Panc1 (cell line): ENCODE measurements around the gene FMN2. TPM values are rescaled to one million over a fixed set of nuclear protein-coding genes. Genes with fewer than 3 reads are reported as not detected.

Experiments used
- ATAC-seq: fragments of 200-7000 bp; cut with Tn5 transposase; 2 replicates; pipeline ENCODE4 v1.9.1; 2020; ENCODE audit warnings: mild to moderate bottlenecking, moderate library complexity
- BruUV-seq: library from RNA; stranded (reverse); fragments of 400-500 nt; replicated peaks from 2 replicates; lab custom pipeline; 2021; lab: Mats Ljungman, UMichigan
- CTCF ChIA-PET: fragments of 300-600 bp; sonication (Branson Sonifier 250); formaldehyde crosslinking; loops from one replicate; lab custom pipeline; 2022; ENCODE audit warnings: antibody characterized with exemption; lab: Charles Lee
- POLR2A ChIA-PET: fragments of 300-600 bp; sonication (Branson Sonifier 250); formaldehyde crosslinking; loops from one replicate; lab custom pipeline; 2022; ENCODE audit warnings: antibody characterized with exemption; lab: Charles Lee
- DNase-seq: peaks from one replicate; pipeline ENCODE4 v3.0.0-alpha.2; 2010; ENCODE audit warnings: low read depth, low spot score
- H3K27ac ChIP-seq: 2 replicates; pipeline ENCODE4 v1.5.1; 2011; ENCODE audit warnings: mild to moderate bottlenecking, low read length, inconsistent platforms
- H3K27me3 ChIP-seq: fragments of 200-500 bp; sonication (Bioruptor generic); 2 replicates; pipeline ENCODE4 v1.6.0; 2014; ENCODE audit warnings: low read length, inconsistent platforms; ENCODE audit not compliant: control insufficient read depth, insufficient read depth
- H3K36me3 ChIP-seq: fragments of 200-500 bp; sonication (Bioruptor generic); 2 replicates; pipeline ENCODE4 v1.5.1; 2014; ENCODE audit warnings: inconsistent platforms, mild to moderate bottlenecking, low read length, moderate library complexity; ENCODE audit not compliant: control insufficient read depth, insufficient read depth
- H3K4me1 ChIP-seq: 2 replicates; pipeline ENCODE4 v1.5.1; 2011; ENCODE audit warnings: inconsistent platforms, mild to moderate bottlenecking, low read length, moderate library complexity; ENCODE audit not compliant: control insufficient read depth, insufficient read depth
- H3K4me3 ChIP-seq, 2 experiments: 2 replicates each; pipeline ENCODE4 v1.5.1; 2011 to 2012; ENCODE audit warnings: low read depth in 2 of 2, low read length in 2 of 2, mild to moderate bottlenecking in 2 of 2, inconsistent platforms in 1 of 2, moderate library complexity in 1 of 2
- H3K9me3 ChIP-seq: fragments of 200-500 bp; sonication (Bioruptor generic); 2 replicates; pipeline ENCODE4 v1.5.1; 2014; ENCODE audit warnings: low read depth, mild to moderate bottlenecking, inconsistent platforms, low read length, moderate library complexity; ENCODE audit not compliant: control insufficient read depth, insufficient read depth
- POLR2AphosphoS5 ChIP-seq: IDR thresholded peaks from 2 replicates; pipeline ENCODE4 v1.6.1; 2012; ENCODE audit warnings: mild to moderate bottlenecking, low read depth, low read length, moderate library complexity
- SIN3A ChIP-seq: IDR thresholded peaks from 2 replicates; pipeline ENCODE4 v1.6.1; 2012; ENCODE audit warnings: low read depth, mild to moderate bottlenecking, low read length, moderate library complexity, borderline replicate concordance; ENCODE audit not compliant: insufficient read depth
- TCF7L2 ChIP-seq: IDR thresholded peaks from 2 replicates; pipeline ENCODE4 v1.6.1; 2011; ENCODE audit warnings: mild to moderate bottlenecking, low read depth, low read length, inconsistent platforms
- in situ Hi-C: cut with HindIII; loops from 2 replicates; pipeline ENCODE4 v1.10.0; 2016; ENCODE audit warnings: low sequenced_read_pairs, low pct_unique_long_range_greater_than_20kb
- intact Hi-C: fragments of 100-400 bp; cut with micrococcal nuclease; formaldehyde crosslinking; loops from one replicate; pipeline ENCODE4 v1.10.0; 2022; ENCODE audit not compliant: unreplicated experiment
- total RNA-seq: library from RNA; stranded (reverse); gene quantifications from one replicate; pipeline ENCODE4 v1.2.1, GENCODE V29; 2021; ENCODE audit not compliant: unreplicated experiment
- TF ChIP-seq, protein P1 (sequence below): fragments of 450-650 bp; IDR thresholded peaks from 2 replicates; pipeline ENCODE4 v1.5.1; 2017; ENCODE audit warnings: mild to moderate bottlenecking
- TF ChIP-seq, protein P2 (sequence below), 2 experiments: IDR thresholded peaks; 2 replicates each; pipeline ENCODE4 v1.6.1; 2011 to 2012; ENCODE audit warnings: low read depth in 2 of 2, control low read depth in 1 of 2, low read length in 1 of 2, mild to moderate bottlenecking in 1 of 2, moderate library complexity in 1 of 2; ENCODE audit not compliant: insufficient read depth in 1 of 2

Gene FMN2
- total RNA-seq, 1 experiment from 2014 or later: 1.9 TPM

DNA sequence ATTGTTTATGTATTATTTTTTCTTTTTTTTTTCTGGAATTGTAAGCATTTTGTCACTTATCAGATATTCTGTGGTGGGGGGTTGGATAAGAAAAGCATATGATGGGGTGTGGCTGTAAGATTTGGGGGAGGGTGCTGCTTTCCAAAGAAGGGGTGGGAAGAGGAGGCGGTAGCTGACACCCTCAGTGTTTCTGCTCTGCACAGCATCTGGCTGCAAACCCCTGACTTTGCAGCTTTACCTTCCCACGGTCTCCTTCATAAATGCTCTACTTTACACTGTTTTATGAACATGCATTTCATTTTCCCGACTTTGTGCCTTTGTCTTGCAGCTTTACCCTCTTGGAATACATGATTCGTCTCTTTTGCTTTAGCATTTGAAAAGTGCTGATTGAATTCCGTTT is 7.6 kb downstream of the FMN2 start:
- no peak overlapping the region for H3K27ac ChIP-seq
- TF ChIP-seq, protein P1, sequence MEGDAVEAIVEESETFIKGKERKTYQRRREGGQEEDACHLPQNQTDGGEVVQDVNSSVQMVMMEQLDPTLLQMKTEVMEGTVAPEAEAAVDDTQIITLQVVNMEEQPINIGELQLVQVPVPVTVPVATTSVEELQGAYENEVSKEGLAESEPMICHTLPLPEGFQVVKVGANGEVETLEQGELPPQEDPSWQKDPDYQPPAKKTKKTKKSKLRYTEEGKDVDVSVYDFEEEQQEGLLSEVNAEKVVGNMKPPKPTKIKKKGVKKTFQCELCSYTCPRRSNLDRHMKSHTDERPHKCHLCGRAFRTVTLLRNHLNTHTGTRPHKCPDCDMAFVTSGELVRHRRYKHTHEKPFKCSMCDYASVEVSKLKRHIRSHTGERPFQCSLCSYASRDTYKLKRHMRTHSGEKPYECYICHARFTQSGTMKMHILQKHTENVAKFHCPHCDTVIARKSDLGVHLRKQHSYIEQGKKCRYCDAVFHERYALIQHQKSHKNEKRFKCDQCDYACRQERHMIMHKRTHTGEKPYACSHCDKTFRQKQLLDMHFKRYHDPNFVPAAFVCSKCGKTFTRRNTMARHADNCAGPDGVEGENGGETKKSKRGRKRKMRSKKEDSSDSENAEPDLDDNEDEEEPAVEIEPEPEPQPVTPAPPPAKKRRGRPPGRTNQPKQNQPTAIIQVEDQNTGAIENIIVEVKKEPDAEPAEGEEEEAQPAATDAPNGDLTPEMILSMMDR: no peak
- TF ChIP-seq, protein P2, sequence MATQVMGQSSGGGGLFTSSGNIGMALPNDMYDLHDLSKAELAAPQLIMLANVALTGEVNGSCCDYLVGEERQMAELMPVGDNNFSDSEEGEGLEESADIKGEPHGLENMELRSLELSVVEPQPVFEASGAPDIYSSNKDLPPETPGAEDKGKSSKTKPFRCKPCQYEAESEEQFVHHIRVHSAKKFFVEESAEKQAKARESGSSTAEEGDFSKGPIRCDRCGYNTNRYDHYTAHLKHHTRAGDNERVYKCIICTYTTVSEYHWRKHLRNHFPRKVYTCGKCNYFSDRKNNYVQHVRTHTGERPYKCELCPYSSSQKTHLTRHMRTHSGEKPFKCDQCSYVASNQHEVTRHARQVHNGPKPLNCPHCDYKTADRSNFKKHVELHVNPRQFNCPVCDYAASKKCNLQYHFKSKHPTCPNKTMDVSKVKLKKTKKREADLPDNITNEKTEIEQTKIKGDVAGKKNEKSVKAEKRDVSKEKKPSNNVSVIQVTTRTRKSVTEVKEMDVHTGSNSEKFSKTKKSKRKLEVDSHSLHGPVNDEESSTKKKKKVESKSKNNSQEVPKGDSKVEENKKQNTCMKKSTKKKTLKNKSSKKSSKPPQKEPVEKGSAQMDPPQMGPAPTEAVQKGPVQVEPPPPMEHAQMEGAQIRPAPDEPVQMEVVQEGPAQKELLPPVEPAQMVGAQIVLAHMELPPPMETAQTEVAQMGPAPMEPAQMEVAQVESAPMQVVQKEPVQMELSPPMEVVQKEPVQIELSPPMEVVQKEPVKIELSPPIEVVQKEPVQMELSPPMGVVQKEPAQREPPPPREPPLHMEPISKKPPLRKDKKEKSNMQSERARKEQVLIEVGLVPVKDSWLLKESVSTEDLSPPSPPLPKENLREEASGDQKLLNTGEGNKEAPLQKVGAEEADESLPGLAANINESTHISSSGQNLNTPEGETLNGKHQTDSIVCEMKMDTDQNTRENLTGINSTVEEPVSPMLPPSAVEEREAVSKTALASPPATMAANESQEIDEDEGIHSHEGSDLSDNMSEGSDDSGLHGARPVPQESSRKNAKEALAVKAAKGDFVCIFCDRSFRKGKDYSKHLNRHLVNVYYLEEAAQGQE (IDR thresholded peaks at IDR 0.05; ENCODE audit: insufficient read depth in 1 of 2, low read depth in 2 of 2, low read length in 1 of 2): no peak
- TF ChIP-seq SIN3A (no peak), TCF7L2 (no peak), POLR2AphosphoS5 (no peak)
- no peak for DNase-seq
- ChIA-PET POLR2A (no interaction called here), CTCF (no interaction called here)
- no peaks in the 10 kb centered on the region for H3K4me1 ChIP-seq
- H3K36me3 ChIP-seq: no peaks in the 10 kb centered on the region
- intact Hi-C loops: no loop called here
- BruUV-seq: no TSS peak
- no peak overlapping the region for H3K4me3 ChIP-seq
- in situ Hi-C loops: no loop called here
- ATAC-seq: no peak
- H3K9me3 ChIP-seq: no peaks in the 10 kb centered on the region
- H3K27me3 ChIP-seq: no peaks in the 10 kb centered on the region

DNA sequence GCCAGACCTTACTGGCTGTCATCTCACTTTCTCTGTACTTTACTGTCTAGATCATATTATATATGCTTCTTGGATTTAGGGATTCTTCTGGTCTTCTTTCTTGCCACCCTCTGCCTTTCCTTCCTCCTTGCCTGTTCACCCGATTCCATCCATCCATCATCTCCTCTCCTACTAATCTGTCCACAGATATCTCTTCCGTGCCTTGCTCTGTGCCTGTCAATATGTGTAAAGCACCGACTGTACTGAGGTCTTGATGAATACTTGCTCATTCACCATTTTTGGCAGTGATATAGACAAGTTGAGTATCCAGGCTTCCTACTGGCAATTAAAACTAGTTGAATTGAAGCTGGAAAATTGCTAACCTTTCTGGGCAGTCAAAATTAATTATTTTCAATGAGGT is 8.1 kb downstream of the FMN2 start:
- intact Hi-C loops: no loop called here
- no peak overlapping the region for H3K4me3 ChIP-seq
- POLR2A ChIA-PET: no interaction called here

More for the DNA sequence above, 8.1 kb downstream of the FMN2 start:
- in situ Hi-C loops: no loop called here
- DNase-seq: no peak
- ATAC-seq: no peak
- Histone ChIP-seq H3K9me3 (no peaks in the 10 kb centered on the region), H3K27me3 (no peaks in the 10 kb centered on the region), H3K27ac (no peak overlapping the region), H3K4me1 (no peaks in the 10 kb centered on the region), H3K36me3 (no peaks in the 10 kb centered on the region)
- no peak for TF ChIP-seq TCF7L2
- TF ChIP-seq, protein P2 (IDR thresholded peaks at IDR 0.05; ENCODE audit: insufficient read depth in 1 of 2, low read depth in 2 of 2, low read length in 1 of 2): no peak
- CTCF ChIA-PET: no interaction called here
- no TSS peak for BruUV-seq
